ENCODE measurements around the gene NECTIN2.

NECTIN2 gene

DNA sequence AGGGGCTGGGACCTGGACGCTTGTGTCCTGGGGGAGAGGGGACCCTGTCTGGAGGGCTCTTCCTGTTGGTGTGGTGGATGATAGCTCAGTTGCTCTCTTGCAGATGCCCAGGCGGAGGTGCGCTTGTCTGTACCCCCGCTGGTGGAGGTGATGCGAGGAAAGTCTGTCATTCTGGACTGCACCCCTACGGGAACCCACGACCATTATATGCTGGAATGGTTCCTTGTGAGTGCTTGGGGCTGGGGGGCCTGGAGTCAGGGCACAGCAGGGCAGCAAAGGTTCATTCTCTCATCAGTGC lies 35.0 kb upstream of the NECTIN2 start:
- H2AFZ ChIP-seq (ENCODE audit: low read depth, low read length): no peak overlapping the region
- H3K4me1 ChIP-seq (ENCODE audit: low read length): no peaks in the 10 kb centered on the region
- no peak overlapping the region for H3K27ac ChIP-seq (ENCODE audit: low read length)
- H3K4me3 ChIP-seq (ENCODE audit: low read length): no peak overlapping the region
- H3K79me2 ChIP-seq (ENCODE audit: low read length): no peaks in the 10 kb centered on the region
- H4K20me1 ChIP-seq (ENCODE audit: insufficient read depth, low read length): no peaks in the 10 kb centered on the region
- H3K9me3 ChIP-seq (ENCODE audit: insufficient read depth, low read length): no peaks in the 10 kb centered on the region
- peaks cover 18% of the 10 kb centered on the region for H3K27me3 ChIP-seq (ENCODE audit: low read depth, low read length)
- no peak overlapping the region for H3K9ac ChIP-seq (ENCODE audit: low read length)
- no peaks in the 10 kb centered on the region for H3K36me3 ChIP-seq (replicated peaks; ENCODE audit: low read depth, low read length)
- no peak overlapping the region for H3K4me2 ChIP-seq (ENCODE audit: low read length)
- TF ChIP-seq EZH2phosphoT487 (IDR thresholded peaks at IDR 0.05; ENCODE audit: low read depth): no peak
- TF ChIP-seq, protein P1, sequence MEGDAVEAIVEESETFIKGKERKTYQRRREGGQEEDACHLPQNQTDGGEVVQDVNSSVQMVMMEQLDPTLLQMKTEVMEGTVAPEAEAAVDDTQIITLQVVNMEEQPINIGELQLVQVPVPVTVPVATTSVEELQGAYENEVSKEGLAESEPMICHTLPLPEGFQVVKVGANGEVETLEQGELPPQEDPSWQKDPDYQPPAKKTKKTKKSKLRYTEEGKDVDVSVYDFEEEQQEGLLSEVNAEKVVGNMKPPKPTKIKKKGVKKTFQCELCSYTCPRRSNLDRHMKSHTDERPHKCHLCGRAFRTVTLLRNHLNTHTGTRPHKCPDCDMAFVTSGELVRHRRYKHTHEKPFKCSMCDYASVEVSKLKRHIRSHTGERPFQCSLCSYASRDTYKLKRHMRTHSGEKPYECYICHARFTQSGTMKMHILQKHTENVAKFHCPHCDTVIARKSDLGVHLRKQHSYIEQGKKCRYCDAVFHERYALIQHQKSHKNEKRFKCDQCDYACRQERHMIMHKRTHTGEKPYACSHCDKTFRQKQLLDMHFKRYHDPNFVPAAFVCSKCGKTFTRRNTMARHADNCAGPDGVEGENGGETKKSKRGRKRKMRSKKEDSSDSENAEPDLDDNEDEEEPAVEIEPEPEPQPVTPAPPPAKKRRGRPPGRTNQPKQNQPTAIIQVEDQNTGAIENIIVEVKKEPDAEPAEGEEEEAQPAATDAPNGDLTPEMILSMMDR (IDR thresholded peaks at IDR 0.05; ENCODE audit: low read depth, low read length): no peak

DNA sequence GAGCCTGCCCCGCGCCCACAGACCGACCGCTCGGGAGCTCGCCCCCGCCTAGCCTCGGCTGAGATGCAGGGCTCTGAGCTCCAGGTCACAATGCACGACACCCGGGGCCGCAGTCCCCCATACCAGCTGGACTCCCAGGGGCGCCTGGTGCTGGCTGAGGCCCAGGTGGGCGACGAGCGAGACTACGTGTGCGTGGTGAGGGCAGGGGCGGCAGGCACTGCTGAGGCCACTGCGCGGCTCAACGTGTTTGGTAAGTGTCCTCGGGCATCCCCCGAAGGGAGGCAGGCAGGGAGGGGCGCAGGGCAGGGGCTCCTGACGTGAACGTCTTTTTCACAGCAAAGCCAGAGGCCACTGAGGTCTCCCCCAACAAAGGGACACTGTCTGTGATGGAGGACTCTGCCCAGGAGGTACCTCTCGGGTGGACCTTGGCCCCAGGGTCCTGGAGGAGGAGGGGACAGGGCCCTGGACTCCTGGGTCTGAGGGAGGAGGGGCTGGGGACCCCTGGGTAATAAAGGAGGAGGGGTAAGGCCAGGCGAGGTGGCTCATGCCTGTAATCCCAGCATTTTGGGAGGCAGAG lies 33.9 kb upstream of the NECTIN2 start:
- Histone ChIP-seq H3K4me1 (ENCODE audit: low read length) (no peaks in the 10 kb centered on the region), H4K20me1 (ENCODE audit: insufficient read depth, low read length) (no peaks in the 10 kb centered on the region), H3K4me2 (ENCODE audit: low read length) (no peak overlapping the region), H2AFZ (ENCODE audit: low read depth, low read length) (no peak overlapping the region), H3K27me3 (ENCODE audit: low read depth, low read length) (peaks cover 9% of the 10 kb centered on the region), H3K36me3 (replicated peaks; ENCODE audit: low read depth, low read length) (no peaks in the 10 kb centered on the region), H3K27ac (ENCODE audit: low read length) (no peak overlapping the region), H3K4me3 (ENCODE audit: low read length) (no peak overlapping the region), H3K9me3 (ENCODE audit: insufficient read depth, low read length) (no peaks in the 10 kb centered on the region), H3K9ac (ENCODE audit: low read length) (no peak overlapping the region), H3K79me2 (ENCODE audit: low read length) (no peaks in the 10 kb centered on the region)
- no peak for TF ChIP-seq EZH2phosphoT487 (IDR thresholded peaks at IDR 0.05; ENCODE audit: low read depth)
- TF ChIP-seq, protein P1 (IDR thresholded peaks at IDR 0.05; ENCODE audit: low read depth, low read length): no peak

DNA sequence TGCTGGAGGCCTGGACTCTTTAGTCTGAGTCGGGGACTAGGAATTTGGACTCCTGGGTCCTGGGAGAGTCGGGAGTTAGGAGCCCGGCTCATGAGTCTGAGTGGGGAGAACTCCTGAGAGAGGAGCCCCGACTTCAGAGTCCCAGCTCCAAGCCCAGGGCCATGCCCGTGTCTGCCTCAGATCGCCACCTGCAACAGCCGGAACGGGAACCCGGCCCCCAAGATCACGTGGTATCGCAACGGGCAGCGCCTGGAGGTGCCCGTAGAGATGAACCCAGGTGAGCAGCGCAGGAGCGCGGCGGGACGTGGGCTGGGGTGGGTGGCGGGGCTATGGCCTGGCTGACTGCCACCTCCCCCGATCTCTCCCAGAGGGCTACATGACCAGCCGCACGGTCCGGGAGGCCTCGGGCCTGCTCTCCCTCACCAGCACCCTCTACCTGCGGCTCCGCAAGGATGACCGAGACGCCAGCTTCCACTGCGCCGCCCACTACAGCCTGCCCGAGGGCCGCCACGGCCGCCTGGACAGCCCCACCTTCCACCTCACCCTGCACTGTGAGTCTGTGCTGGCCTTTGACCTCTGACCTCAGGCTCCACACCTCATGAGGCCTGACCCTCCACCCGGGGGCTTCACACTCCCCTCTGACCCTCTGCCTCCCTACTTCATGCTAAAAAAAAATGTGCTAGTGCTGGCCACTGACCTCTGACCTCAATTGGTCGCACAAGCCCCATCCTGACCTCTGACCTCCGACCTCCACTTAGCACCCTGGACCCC lies 32.8 kb upstream of the NECTIN2 start:
- Histone ChIP-seq H3K36me3 (replicated peaks; ENCODE audit: low read depth, low read length) (no peaks in the 10 kb centered on the region), H3K9ac (ENCODE audit: low read length) (no peak overlapping the region), H2AFZ (ENCODE audit: low read depth, low read length) (no peak overlapping the region), H3K9me3 (ENCODE audit: insufficient read depth, low read length) (no peaks in the 10 kb centered on the region), H3K4me2 (ENCODE audit: low read length) (no peak overlapping the region), H3K4me3 (ENCODE audit: low read length) (no peak overlapping the region), H3K4me1 (ENCODE audit: low read length) (no peaks in the 10 kb centered on the region), H4K20me1 (ENCODE audit: insufficient read depth, low read length) (no peaks in the 10 kb centered on the region), H3K27ac (ENCODE audit: low read length) (no peak overlapping the region), H3K27me3 (ENCODE audit: low read depth, low read length) (no peaks in the 10 kb centered on the region), H3K79me2 (ENCODE audit: low read length) (no peaks in the 10 kb centered on the region)
- no peak for TF ChIP-seq EZH2phosphoT487 (IDR thresholded peaks at IDR 0.05; ENCODE audit: low read depth)
- TF ChIP-seq, protein P1 (IDR thresholded peaks at IDR 0.05; ENCODE audit: low read depth, low read length): no peak

DNA sequence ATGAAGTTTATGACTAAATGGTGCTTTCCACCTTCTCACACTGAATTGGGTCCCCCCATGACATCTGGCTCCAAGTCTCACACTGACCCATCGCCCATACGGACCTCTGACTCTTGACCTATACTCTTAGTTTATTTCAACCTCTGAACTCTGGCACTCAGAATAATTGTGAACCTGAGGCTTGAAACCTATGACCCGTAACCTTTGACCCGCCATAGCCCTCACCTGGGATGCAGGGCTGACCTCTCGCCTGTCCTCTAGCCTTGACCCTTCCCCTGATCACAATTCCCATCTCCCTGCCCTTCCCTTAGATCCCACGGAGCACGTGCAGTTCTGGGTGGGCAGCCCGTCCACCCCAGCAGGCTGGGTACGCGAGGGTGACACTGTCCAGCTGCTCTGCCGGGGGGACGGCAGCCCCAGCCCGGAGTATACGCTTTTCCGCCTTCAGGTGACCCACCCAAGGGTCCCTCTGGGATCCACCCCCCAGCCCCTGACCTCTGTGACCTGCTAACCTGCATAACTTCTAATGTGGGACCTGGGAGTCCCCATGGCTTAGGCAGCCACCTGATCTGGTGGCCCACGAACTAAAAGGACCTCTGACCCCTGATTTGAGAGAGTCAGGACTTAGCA lies 32.1 kb upstream of the NECTIN2 start:
- H3K79me2 ChIP-seq (ENCODE audit: low read length): no peaks in the 10 kb centered on the region
- TF ChIP-seq, protein P1 (IDR thresholded peaks at IDR 0.05; ENCODE audit: low read depth, low read length): no peak
- TF ChIP-seq EZH2phosphoT487 (IDR thresholded peaks at IDR 0.05; ENCODE audit: low read depth): no peak
- no peak overlapping the region for H3K4me2 ChIP-seq (ENCODE audit: low read length)
- no peak overlapping the region for H3K9ac ChIP-seq (ENCODE audit: low read length)
- H3K27ac ChIP-seq (ENCODE audit: low read length): no peak overlapping the region
- no peak overlapping the region for H2AFZ ChIP-seq (ENCODE audit: low read depth, low read length)
- H3K27me3 ChIP-seq (ENCODE audit: low read depth, low read length): no peaks in the 10 kb centered on the region
- no peak overlapping the region for H3K4me3 ChIP-seq (ENCODE audit: low read length)
- H3K36me3 ChIP-seq (replicated peaks; ENCODE audit: low read depth, low read length): no peaks in the 10 kb centered on the region
- no peaks in the 10 kb centered on the region for H4K20me1 ChIP-seq (ENCODE audit: insufficient read depth, low read length)
- H3K9me3 ChIP-seq (ENCODE audit: insufficient read depth, low read length): no peaks in the 10 kb centered on the region
- no peaks in the 10 kb centered on the region for H3K4me1 ChIP-seq (ENCODE audit: low read length)
